H1 (cell line): Measurements from ENCODE around the gene VSTM2B. TPM values are rescaled to one million over a fixed set of nuclear protein-coding genes. Genes with fewer than 3 reads are reported as not detected.

ENCODE experiments used
- CTCF ChIA-PET: fragments of 300-600 bp; sonication (Branson Sonifier 250); formaldehyde crosslinking; loops from one replicate; lab custom pipeline; 2021; ENCODE audit not compliant: partially characterized antibody; lab: Charles Lee
- POLR2A ChIA-PET: fragments of 300-600 bp; sonication (Branson Sonifier 250); formaldehyde crosslinking; loops from one replicate; lab custom pipeline; 2021; ENCODE audit warnings: inconsistent platforms; ENCODE audit not compliant: partially characterized antibody; lab: Charles Lee
- DNase-seq, 2 experiments: peaks; one replicate each; pipeline versions ENCODE4 v3.0.0 to v3.0.0-alpha.2; 2010 to 2022; ENCODE audit warnings: low spot score in 2 of 2, low read depth in 1 of 2, mixed read lengths in 1 of 2
- FAIRE-seq: peaks from 2 replicates; lab custom pipeline; 2011; peaks lifted over from hg19 to GRCh38; lab: Jason Lieb, UNC
- H2AFZ ChIP-seq: 2 replicates; pipeline ENCODE4 v1.8.1; 2012; ENCODE audit warnings: low read length, inconsistent platforms
- H2AK5ac ChIP-seq: 2 replicates; pipeline ENCODE4 v1.6.1; 2013; ENCODE audit warnings: low read depth, low read length
- H2BK120ac ChIP-seq: replicated peaks from 2 replicates; pipeline ENCODE3; 2013; ENCODE audit warnings: low read depth, low read length, inconsistent platforms
- H2BK12ac ChIP-seq: 2 replicates; pipeline ENCODE4 v1.6.1; 2013; ENCODE audit warnings: low read depth, low read length
- H2BK15ac ChIP-seq: 2 replicates; pipeline ENCODE4 v1.6.1; 2013; ENCODE audit warnings: low read length
- H2BK20ac ChIP-seq: 2 replicates; pipeline ENCODE4 v1.6.1; 2013; ENCODE audit warnings: low read length
- H2BK5ac ChIP-seq: 2 replicates; pipeline ENCODE4 v1.6.1; 2013; ENCODE audit warnings: low read depth, low read length
- H3K14ac ChIP-seq: 2 replicates; pipeline ENCODE4 v1.6.1; 2013; ENCODE audit warnings: inconsistent platforms; ENCODE audit not compliant: insufficient read length
- H3K18ac ChIP-seq: 2 replicates; pipeline ENCODE4 v1.6.1; 2013; ENCODE audit warnings: low read length; ENCODE audit errors: extremely low read depth
- H3K23ac ChIP-seq: 2 replicates; pipeline ENCODE4 v1.6.1; 2013; ENCODE audit warnings: inconsistent platforms; ENCODE audit not compliant: insufficient read length
- H3K23me2 ChIP-seq: 2 replicates; pipeline ENCODE4 v1.6.1; 2013; ENCODE audit warnings: low read depth, low read length
- H3K27ac ChIP-seq: 2 replicates; pipeline ENCODE4 v1.6.1; 2011; ENCODE audit warnings: low read depth, low read length, inconsistent platforms
- H3K27me3 ChIP-seq, 4 experiments: replicated peaks in 1 of 4; 1 replicate in 1 of 4; 2 replicates in 3 of 4; pipeline versions ENCODE4 v1.6.1 to v1.8.1; 2011 to 2013; ENCODE audit warnings: low read length in 3 of 4, mild to moderate bottlenecking in 3 of 4, inconsistent platforms in 2 of 4, mixed read lengths in 2 of 4, moderate library complexity in 1 of 4; ENCODE audit not compliant: control insufficient read depth in 3 of 4, insufficient read depth in 3 of 4; ENCODE audit errors: extremely low read depth in 1 of 4
- H3K36me3 ChIP-seq, 4 experiments: 2 replicates each; pipeline versions ENCODE4 v1.6.1 to v1.8.1; 2011 to 2013; ENCODE audit warnings: mild to moderate bottlenecking in 4 of 4, low read length in 3 of 4, moderate library complexity in 2 of 4, control low read depth in 1 of 4, inconsistent platforms in 1 of 4; ENCODE audit not compliant: insufficient read depth in 4 of 4, control insufficient read depth in 2 of 4
- H3K4ac ChIP-seq: replicated peaks from 2 replicates; pipeline ENCODE3; 2013; ENCODE audit warnings: low read length, low read depth, mixed read lengths, inconsistent platforms; ENCODE audit not compliant: insufficient read length
- H3K4me1 ChIP-seq, 4 experiments: replicated peaks in 1 of 4; 1 replicate in 1 of 4; 2 replicates in 3 of 4; pipeline versions ENCODE4 v1.6.1 to v1.8.1; 2011 to 2013; ENCODE audit warnings: low read length in 3 of 4, inconsistent platforms in 2 of 4, mixed read lengths in 1 of 4; ENCODE audit not compliant: insufficient read depth in 4 of 4, control insufficient read depth in 3 of 4
- H3K4me2 ChIP-seq, 2 experiments: 2 replicates each; pipeline versions ENCODE4 v1.6.1 to v1.8.1; 2011 to 2013; ENCODE audit warnings: low read depth in 2 of 2, low read length in 2 of 2, control low read depth in 1 of 2, inconsistent platforms in 1 of 2, mild to moderate bottlenecking in 1 of 2; ENCODE audit not compliant: insufficient read depth in 1 of 2
- H3K4me3 ChIP-seq, 4 experiments: fragments of 200-600, 300-600 bp in 1 of 4; sonication (generic), shearing (Covaris generic), sonication (Bioruptor Twin) in 1 of 4; 2 replicates each; pipeline versions ENCODE4 v1.5.1 to v1.8.1; 2011 to 2016; ENCODE audit warnings: low read length in 4 of 4, low read depth in 3 of 4, control low read depth in 2 of 4, inconsistent platforms in 2 of 4, mild to moderate bottlenecking in 2 of 4, mixed read lengths in 1 of 4, moderate library complexity in 1 of 4; ENCODE audit not compliant: insufficient read depth in 2 of 4; ENCODE audit errors: extremely low read depth in 1 of 4
- H3K56ac ChIP-seq: replicated peaks from 2 replicates; pipeline ENCODE3; 2013; ENCODE audit warnings: low read depth, mild to moderate bottlenecking, mixed read lengths, low read length, inconsistent platforms; ENCODE audit not compliant: insufficient read length
- H3K79me1 ChIP-seq: 2 replicates; pipeline ENCODE4 v1.6.1; 2013; ENCODE audit warnings: low read depth, low read length, control low read depth
- H3K79me2 ChIP-seq, 2 experiments: 2 replicates each; pipeline versions ENCODE4 v1.6.1 to v1.8.1; 2012 to 2013; ENCODE audit warnings: low read length in 2 of 2, mild to moderate bottlenecking in 2 of 2, inconsistent platforms in 1 of 2; ENCODE audit not compliant: insufficient read depth in 2 of 2, control insufficient read depth in 1 of 2
- H3K9ac ChIP-seq, 4 experiments: replicated peaks in 1 of 4; 1 replicate in 1 of 4; 2 replicates in 3 of 4; pipeline versions ENCODE4 v1.6.1 to v1.8.1; 2011 to 2013; ENCODE audit warnings: low read depth in 3 of 4, low read length in 3 of 4, control low read depth in 2 of 4, mild to moderate bottlenecking in 2 of 4, moderate library complexity in 2 of 4, inconsistent platforms in 1 of 4; ENCODE audit errors: extremely low read depth in 1 of 4
- H3K9me3 ChIP-seq, 2 experiments: 2 replicates each; pipeline versions ENCODE4 v1.6.1 to v1.8.1; 2012 to 2013; ENCODE audit warnings: mild to moderate bottlenecking in 2 of 2, moderate library complexity in 2 of 2, control low read depth in 1 of 2, inconsistent platforms in 1 of 2, low read depth in 1 of 2, low read length in 1 of 2, mixed read lengths in 1 of 2; ENCODE audit not compliant: insufficient read depth in 2 of 2
- H4K20me1 ChIP-seq, 2 experiments: replicated peaks in 1 of 2; 2 replicates each; pipeline versions ENCODE3 to v1.8.1; 2011 to 2013; ENCODE audit warnings: inconsistent platforms in 2 of 2, low read length in 2 of 2, mild to moderate bottlenecking in 1 of 2; ENCODE audit not compliant: insufficient read depth in 2 of 2, control insufficient read depth in 1 of 2
- H4K5ac ChIP-seq: 2 replicates; pipeline ENCODE4 v1.6.1; 2013; ENCODE audit warnings: low read length, low read depth, mixed read lengths, inconsistent platforms; ENCODE audit not compliant: insufficient read length
- H4K8ac ChIP-seq: 2 replicates; pipeline ENCODE4 v1.8.0; 2013; ENCODE audit warnings: mild to moderate bottlenecking, moderate library complexity, low read length, inconsistent platforms; ENCODE audit not compliant: insufficient read depth; ENCODE audit errors: extremely low read depth
- H4K91ac ChIP-seq: replicated peaks from 2 replicates; pipeline ENCODE3; 2013; ENCODE audit warnings: low read length, mixed read lengths, inconsistent platforms; ENCODE audit not compliant: insufficient read length
- CHD2 ChIP-seq: IDR thresholded peaks from 2 replicates; pipeline ENCODE4 v1.6.1; 2012; ENCODE audit warnings: low read length, improper control_type of control experiment
- CTBP2 ChIP-seq: IDR thresholded peaks from 2 replicates; pipeline ENCODE4 v1.7.0; 2011; ENCODE audit warnings: borderline replicate concordance, mild to moderate bottlenecking, moderate library complexity, mixed read lengths, low read length; ENCODE audit not compliant: insufficient read depth, insufficient read length
- GABPA ChIP-seq: IDR thresholded peaks from 2 replicates; pipeline ENCODE4 v1.6.1; 2011; ENCODE audit warnings: mild to moderate bottlenecking, low read length, moderate library complexity, borderline replicate concordance; ENCODE audit not compliant: insufficient read depth
- KDM1A ChIP-seq: fragments of 200-600, 300-600 bp; sonication (generic); IDR thresholded peaks from 2 replicates; pipeline ENCODE4 v1.7.1; 2016; ENCODE audit warnings: mild to moderate bottlenecking, low read length, borderline replicate concordance
- NANOG ChIP-seq: IDR thresholded peaks from 2 replicates; pipeline ENCODE4 v1.6.1; 2011; ENCODE audit warnings: low read length, low read depth, mild to moderate bottlenecking, inconsistent platforms; ENCODE audit not compliant: insufficient read depth, poor library complexity, severe bottlenecking
- SIN3A ChIP-seq, 2 experiments: IDR thresholded peaks in 1 of 2; conservative IDR thresholded peaks in 1 of 2; 2 replicates each; pipeline ENCODE4 v1.6.1; 2011 to 2012; ENCODE audit warnings: low read length in 2 of 2, improper control_type of control experiment in 1 of 2, low read depth in 1 of 2, mild to moderate bottlenecking in 1 of 2
- SP2 ChIP-seq: IDR thresholded peaks from 2 replicates; pipeline ENCODE4 v1.6.1; 2012; ENCODE audit warnings: mild to moderate bottlenecking, low read length, inconsistent platforms
- WGBS, 2 experiments: shearing (Covaris generic) in 1 of 2; methylation state at CpG; one replicate each; pipeline versions ENCODE4 v1.1.6 to v1.1.7; 2013 to 2015; ENCODE audit warnings: low lambda C conversion rate in 2 of 2, mixed read lengths in 2 of 2, inconsistent platforms in 1 of 2, low coverage in 1 of 2, missing lambda C conversion rate in 1 of 2; ENCODE audit not compliant: insufficient replicate concordance in 2 of 2, insufficient coverage in 1 of 2, insufficient read length in 1 of 2; ENCODE audit errors: extremely low coverage in 1 of 2, missing lambda C conversion rate in 1 of 2; 5-methylcytosine and 5-hydroxymethylcytosine counted together
- polyA plus RNA-seq, 7 experiments: library from polyadenylated mRNA; depleted of rRNA in 3 of 7; stranded (reverse) in 5 of 7; unstranded in 2 of 7; fragments of >200 nt in 5 of 7; fragments of 200-250 nt in 2 of 7; gene quantifications; 1 replicate in 5 of 7; 2 replicates in 1 of 7; 4 replicates in 1 of 7; pipeline versions ENCODE4 v1.2.1 to v1.2.3, GENCODE V29; 2011 to 2013; ENCODE audit warnings: missing spikeins in 2 of 7, mixed read lengths in 2 of 7
- total RNA-seq: library from RNA; stranded (reverse); fragmentation: NEBNext Ultra II Directional; extraction: Animal tissue kit (Norgen Biotek cat#: 25700); gene quantifications from 2 replicates; pipeline ENCODE4 v1.2.1, GENCODE V29; 2021
- TF ChIP-seq, protein P1 (sequence below): IDR thresholded peaks from 2 replicates; pipeline ENCODE4 v1.6.1; 2011; ENCODE audit warnings: low read depth, mild to moderate bottlenecking, low read length; ENCODE audit not compliant: insufficient read depth

VSTM2B gene
- total and polyA plus RNA-seq, 2 of the 8 experiments (the other 6 are each of a cell fraction or from before 2014, with no cell fraction given) = 0.82 to 1.5 TPM

DNA sequence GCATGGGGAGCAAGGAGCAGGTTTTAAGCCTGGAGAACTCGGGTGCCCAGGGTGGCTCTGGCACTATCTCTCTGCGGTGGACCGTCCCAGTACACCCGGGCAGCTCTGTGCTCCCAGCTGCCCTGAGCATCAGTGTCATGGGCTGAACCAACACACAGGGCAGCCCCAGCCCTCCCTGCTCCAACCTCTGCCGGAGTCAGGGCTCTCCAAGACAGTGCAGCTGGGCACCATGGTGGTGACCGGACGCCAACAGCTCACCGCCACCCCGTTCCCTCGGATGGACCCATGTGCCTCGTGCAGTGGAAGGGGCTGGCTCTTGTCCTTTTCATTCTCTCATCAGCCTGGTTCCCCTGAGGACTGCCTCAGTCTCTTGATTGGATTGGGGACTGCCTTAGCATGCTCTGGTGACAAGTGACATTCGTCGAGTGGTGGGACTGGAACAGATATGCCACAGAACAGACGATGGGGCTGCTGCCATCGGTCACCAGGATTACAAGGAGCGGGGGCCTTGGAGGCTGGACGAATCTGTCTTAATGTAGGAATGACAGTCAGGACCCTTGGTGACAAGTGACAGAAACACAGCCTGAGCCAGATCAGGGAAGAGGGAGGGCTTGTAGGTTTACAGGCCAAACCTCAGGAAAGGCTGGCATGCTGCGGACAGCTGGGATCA is 25.7 kb upstream of the VSTM2B start:
- Histone ChIP-seq H3K79me1 (no peaks in the 10 kb centered on the region), H3K36me3 (no peaks in the 10 kb centered on the region), H3K23ac (no peak overlapping the region), H3K9me3 (no peaks in the 10 kb centered on the region), H4K20me1 (no peaks in the 10 kb centered on the region), H3K14ac (no peak overlapping the region), H3K18ac (no peak overlapping the region), H4K91ac (no peak overlapping the region), H2BK12ac (no peak overlapping the region), H2BK15ac (no peak overlapping the region), H3K23me2 (no peaks in the 10 kb centered on the region; the same call in 1 of the 2 replicates), H2AK5ac (no peak overlapping the region), H3K4me2 (no peak overlapping the region), H4K5ac (no peak overlapping the region), H4K8ac (no peak overlapping the region), H3K4me1 (peaks cover 2 to 4% (median 2%) of the 10 kb centered on the region in 4 experiments; a peak in 4 of 7 replicates), H3K27ac (no peak overlapping the region), H3K79me2 (no peaks in the 10 kb centered on the region), H3K4ac (no peak overlapping the region), H2BK5ac (no peak overlapping the region), H3K9ac (no peak overlapping the region), H3K56ac (no peak overlapping the region), H3K4me3 (no peak overlapping the region), H2BK20ac (no peak overlapping the region), H3K27me3 (no peaks in the 10 kb centered on the region), H2AFZ (no peak overlapping the region), H2BK120ac (no peak overlapping the region)
- WGBS, 2 experiments = 84% methylated on average over 18 of the region's 18 CpGs; no CpG with 5 or more reads in 1 of the 2 experiments
- FAIRE-seq (no peak), DNase-seq (no peak)
- POLR2A ChIA-PET = no interaction called here
- TF ChIP-seq CTBP2 (no peak), SIN3A (conservative IDR thresholded peaks at IDR 0.05 in 1 of 2, IDR thresholded peaks at IDR 0.05 in 1 of 2; ENCODE audit: low read depth in 1 of 2, low read length in 2 of 2) (no peak), KDM1A (no peak), NANOG (no peak), GABPA (no peak), SP2 (no peak), CHD2 (no peak)
- TF ChIP-seq, protein P1, sequence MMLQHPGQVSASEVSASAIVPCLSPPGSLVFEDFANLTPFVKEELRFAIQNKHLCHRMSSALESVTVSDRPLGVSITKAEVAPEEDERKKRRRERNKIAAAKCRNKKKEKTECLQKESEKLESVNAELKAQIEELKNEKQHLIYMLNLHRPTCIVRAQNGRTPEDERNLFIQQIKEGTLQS = no peak
- CTCF ChIA-PET = interaction anchor here (0.7 to 1.5 kb wide), 3 partner anchors 20 to 106 kb away, joined by 3 to 4 read pairs (median 3); no protein-coding TSS in a partner anchor
